ENCODE measurements around the gene EVI5.

- TF ChIP-seq POLR2AphosphoS5 (IDR thresholded peaks at IDR 0.05; ENCODE audit: insufficient read depth in 1 of 2, low read depth in 1 of 2) = no peak
- no peak for TF ChIP-seq CTCF (IDR thresholded peaks at IDR 0.05)
- TF ChIP-seq POLR2A (IDR thresholded peaks at IDR 0.05) = no peak
Observed at GRCh38 chr1:92791487-92792066, 6.7 kb upstream of the EVI5 start.
